Activated CD4-positive, alpha-beta T cell treated with anti-CD3 and anti-CD28 coated beads for 36 hours (primary cell): ENCODE data around the gene CACNA2D2. TPM values are rescaled to one million over a fixed set of nuclear protein-coding genes. Genes with fewer than 3 reads are reported as not detected.
A peak's percentile ranks its signal among the peaks of the same experiment; 100 is the strongest.
"Not testable (repeated sequence)": the region's sequence is repeated elsewhere in the genome, so short reads cannot be mapped to it uniquely, and the experiment has no call there.

Experiments
- ATAC-seq: fragments of 200-7000 bp; cut with Tn5 transposase; one replicate; pipeline ENCODE4 v1.10.0; 2021; ENCODE audit warnings: mild to moderate bottlenecking, moderate library complexity
- CTCF ChIA-PET: fragments of 350-600 bp; sonication (Branson Sonifier 250); formaldehyde crosslinking; loops from one replicate; lab custom pipeline; 2021; ENCODE audit warnings: antibody characterized with exemption; lab: Charles Lee
- POLR2A ChIA-PET: fragments of 350-600 bp; sonication (Branson Sonifier 250); formaldehyde crosslinking; loops from one replicate; lab custom pipeline; 2021; ENCODE audit warnings: antibody characterized with exemption, inconsistent platforms; lab: Charles Lee
- DNase-seq: peaks from one replicate; pipeline ENCODE4 v3.0.0-alpha.2; 2020
- H3K27ac Mint-ChIP-seq: one replicate; pipeline ENCODE4 v1.8.0; 2021; ENCODE audit warnings: mixed read lengths
- H3K27me3 Mint-ChIP-seq: one replicate; pipeline ENCODE4 v1.8.0; 2021; ENCODE audit warnings: mixed read lengths
- H3K36me3 Mint-ChIP-seq: one replicate; pipeline ENCODE4 v1.8.0; 2021; ENCODE audit warnings: low read depth, mixed read lengths
- H3K4me1 Mint-ChIP-seq: one replicate; pipeline ENCODE4 v1.8.0; 2021; ENCODE audit warnings: mixed read lengths
- H3K4me3 Mint-ChIP-seq: one replicate; pipeline ENCODE4 v1.8.0; 2021; ENCODE audit warnings: mild to moderate bottlenecking, moderate library complexity, mixed read lengths
- H3K9me3 Mint-ChIP-seq: one replicate; pipeline ENCODE4 v1.8.0; 2021; ENCODE audit warnings: low read depth, mixed read lengths
- intact Hi-C, 2 experiments: fragments of 100-400 bp; cut with DNase I in 1 of 2; cut with micrococcal nuclease in 1 of 2; formaldehyde crosslinking; loops; one replicate each; pipeline versions ENCODE4 v1.14.2 to v1.15.1; 2022 to 2024; cut with DNase I, micrococcal nuclease
- total RNA-seq, 2 experiments: library from RNA; stranded (reverse); gene quantifications; one replicate each; pipeline ENCODE4 v1.2.3, GENCODE V29; 2021

Gene CACNA2D2
- total RNA-seq, 2 experiments from 2014 or later, result 1.1 to 1.5 TPM

DNA sequence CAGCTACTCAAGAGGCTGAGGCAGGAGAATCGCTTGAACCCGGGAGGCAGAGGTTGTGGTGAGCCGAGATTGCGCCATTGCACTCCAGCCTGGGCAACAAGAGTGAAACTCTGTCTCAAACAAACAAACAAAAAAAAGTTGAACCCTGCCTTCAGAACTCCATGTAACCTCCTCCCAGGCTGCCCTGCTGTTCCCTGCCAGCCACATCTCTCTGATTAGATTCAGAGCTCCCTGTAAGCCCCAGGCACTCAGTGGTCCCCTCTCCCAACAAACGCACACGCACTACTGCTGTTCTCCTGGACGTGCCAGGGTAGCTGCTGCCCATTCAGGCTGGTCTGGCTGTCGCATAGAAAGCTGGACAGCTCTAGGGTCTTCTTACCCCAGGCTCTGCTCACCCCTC lies 9.5 kb upstream of the CACNA2D2 start:
- H3K9me3 Mint-ChIP-seq, intact Hi-C loops, H3K27me3 Mint-ChIP-seq, H3K36me3 Mint-ChIP-seq, DNase-seq, CTCF ChIA-PET, H3K27ac Mint-ChIP-seq, H3K4me3 Mint-ChIP-seq, ATAC-seq, H3K4me1 Mint-ChIP-seq, POLR2A ChIA-PET: not testable (repeated sequence)

DNA sequence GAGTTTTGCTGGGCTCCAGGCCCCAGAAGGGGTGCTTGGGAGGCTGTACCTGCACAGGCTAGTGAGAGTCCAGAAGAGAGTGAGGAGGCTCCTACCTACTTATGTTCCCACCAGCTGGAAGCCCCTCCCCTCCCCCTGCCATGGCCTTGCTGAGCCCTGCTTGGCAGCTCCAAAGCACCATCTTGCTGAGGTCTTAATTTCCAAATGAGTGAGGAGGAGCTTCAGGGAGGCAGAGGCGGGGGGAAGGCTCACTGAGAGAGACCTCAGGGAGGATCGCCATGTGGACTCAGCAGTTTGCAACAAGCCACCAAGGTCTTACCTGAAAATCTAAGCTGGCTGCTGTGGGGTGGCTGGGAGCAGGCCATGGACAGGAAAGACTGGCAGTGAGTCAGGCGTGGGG lies 8.7 kb upstream of the CACNA2D2 start:
- Mint-ChIP-seq H3K36me3 (no peaks in the 10 kb centered on the region), H3K9me3 (no peaks in the 10 kb centered on the region), H3K4me1 (peaks cover 4% of the 10 kb centered on the region), H3K27me3 (no peaks in the 10 kb centered on the region), H3K4me3 (no peak overlapping the region), H3K27ac (no peak overlapping the region)
- CTCF ChIA-PET, result interaction anchor here (1.0 kb wide), 1 partner anchor 9 kb away, joined by 3 read pairs; the partner anchor contains the start of gene CACNA2D2
- POLR2A ChIA-PET, result no interaction called here
- ATAC-seq (no peak), DNase-seq (no peak)
- intact Hi-C loops, result no loop called here

DNA sequence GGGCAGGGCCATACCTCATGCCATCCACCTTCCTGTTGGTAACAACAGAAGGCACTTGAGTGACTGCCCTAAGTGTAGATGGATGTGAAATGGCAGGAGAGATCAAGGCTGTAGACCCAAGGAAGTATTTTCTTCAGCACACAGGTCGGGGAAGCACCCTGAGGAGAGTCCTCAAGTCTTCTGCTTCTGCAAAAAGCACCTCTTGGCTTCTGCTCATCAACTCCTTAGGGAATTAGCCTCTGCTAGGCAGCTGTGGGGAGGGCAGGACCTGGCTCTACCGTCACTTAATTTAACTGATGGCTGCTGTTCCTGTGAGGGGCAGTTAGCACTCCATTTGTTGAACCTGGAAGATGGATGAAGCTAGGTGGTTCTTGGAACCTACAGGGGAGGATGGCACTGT lies 6.9 kb upstream of the CACNA2D2 start:
- intact Hi-C loops, result no loop called here
- CTCF ChIA-PET, result interaction anchor here (0.6 to 0.9 kb wide), 2 partner anchors 32 to 46 kb away, joined by 3 to 4 read pairs; no protein-coding TSS in a partner anchor
- Mint-ChIP-seq H3K4me1 (no peaks in the 10 kb centered on the region), H3K9me3 (no peaks in the 10 kb centered on the region), H3K27me3 (no peaks in the 10 kb centered on the region), H3K36me3 (no peaks in the 10 kb centered on the region), H3K4me3 (no peak overlapping the region), H3K27ac (no peak overlapping the region)
- ATAC-seq (no peak), DNase-seq (no peak)
- POLR2A ChIA-PET, result no interaction called here

DNA sequence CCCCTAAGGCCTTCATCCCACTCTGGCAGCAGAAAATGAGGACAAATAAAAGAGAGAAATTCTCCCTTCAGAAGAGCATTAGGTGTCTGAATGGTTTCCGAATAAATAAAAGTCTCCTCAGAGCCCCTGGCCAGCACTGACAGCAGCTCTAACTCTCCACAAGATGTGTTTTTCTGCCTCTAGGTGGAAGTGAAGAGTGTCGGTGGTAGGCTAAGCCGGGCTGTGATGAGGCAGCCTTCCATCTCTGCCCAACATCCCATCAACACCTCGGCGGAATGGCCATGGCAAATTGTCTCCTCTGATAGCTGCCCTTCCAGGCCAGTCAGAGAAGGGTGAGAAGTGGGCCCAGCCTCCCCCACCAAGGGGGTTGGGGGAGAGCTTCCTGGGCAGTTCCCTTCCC lies 6.3 kb upstream of the CACNA2D2 start:
- no peak for ATAC-seq
- POLR2A ChIA-PET, result no interaction called here
- Mint-ChIP-seq H3K4me1 (no peaks in the 10 kb centered on the region), H3K27ac (no peak overlapping the region), H3K36me3 (no peaks in the 10 kb centered on the region), H3K4me3 (no peak overlapping the region), H3K9me3 (no peaks in the 10 kb centered on the region), H3K27me3 (no peaks in the 10 kb centered on the region)
- no peak for DNase-seq
- CTCF ChIA-PET, result interaction anchor here (0.6 kb wide), 1 partner anchor 33 kb away, joined by 3 read pairs; no protein-coding TSS in a partner anchor
- intact Hi-C loops, result no loop called here

DNA sequence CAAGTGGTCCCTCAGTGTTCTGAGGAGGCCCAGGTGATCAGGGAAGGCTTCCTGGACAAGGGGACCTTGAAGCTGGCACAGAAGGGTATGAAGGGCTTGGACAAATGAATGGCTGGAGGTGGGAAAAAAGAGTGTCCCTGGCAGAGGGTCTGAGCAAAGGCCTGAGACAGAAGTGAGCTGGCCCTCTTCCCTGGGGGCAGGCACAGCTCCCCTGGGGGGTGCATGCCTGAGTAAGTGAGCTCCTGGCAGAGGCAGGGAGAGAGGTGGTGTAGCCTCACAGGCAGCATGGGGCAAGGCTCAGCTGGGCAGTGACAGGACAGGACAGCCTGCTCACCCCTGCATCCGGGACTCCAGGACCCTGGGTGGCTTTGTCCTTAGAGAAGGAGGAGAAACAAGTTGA lies 5.4 kb upstream of the CACNA2D2 start:
- Mint-ChIP-seq H3K27ac (no peak overlapping the region), H3K4me1 (no peaks in the 10 kb centered on the region), H3K36me3 (no peaks in the 10 kb centered on the region), H3K4me3 (no peak overlapping the region), H3K9me3 (no peaks in the 10 kb centered on the region), H3K27me3 (no peaks in the 10 kb centered on the region)
- DNase-seq (no peak), ATAC-seq (no peak)
- POLR2A ChIA-PET, result interaction anchor here (0.6 kb wide), 1 partner anchor 160 kb away, joined by 3 read pairs; no protein-coding TSS in a partner anchor
- intact Hi-C loops, result no loop called here
- CTCF ChIA-PET, result interaction anchor here (0.8 to 1.0 kb wide), 2 partner anchors 34 to 45 kb away, joined by 4 to 5 read pairs; no protein-coding TSS in a partner anchor

DNA sequence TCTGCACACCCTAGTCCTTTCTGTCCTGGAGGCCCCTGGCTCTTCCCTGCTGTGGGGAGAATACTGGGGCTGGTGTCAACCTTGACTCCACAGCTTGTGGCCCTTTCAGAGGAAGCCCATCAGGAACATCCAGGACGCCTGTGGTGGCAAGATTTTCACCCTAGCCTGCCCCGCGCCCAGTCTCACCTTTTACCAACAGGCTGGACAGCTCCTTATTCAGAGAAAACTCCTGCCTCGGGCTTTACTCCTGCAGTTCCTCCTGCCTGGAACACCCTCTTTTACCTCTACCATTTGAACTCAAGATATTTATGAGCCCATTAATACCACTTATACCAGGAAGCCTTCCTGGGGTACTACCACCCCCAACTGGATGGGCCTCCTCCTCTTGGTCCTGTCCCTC lies 2.7 kb upstream of the CACNA2D2 start:
- no peak overlapping the region for H3K27ac Mint-ChIP-seq
- H3K36me3 Mint-ChIP-seq, result no peaks in the 10 kb centered on the region
- H3K4me3 Mint-ChIP-seq, result no peak overlapping the region
- no peak for ATAC-seq
- ChIA-PET CTCF (no interaction called here), POLR2A (no interaction called here)
- no peaks in the 10 kb centered on the region for H3K9me3 Mint-ChIP-seq
- no peaks in the 10 kb centered on the region for H3K4me1 Mint-ChIP-seq
- peaks cover 12% of the 10 kb centered on the region for H3K27me3 Mint-ChIP-seq
- intact Hi-C loops, result no loop called here
- DNase-seq, result no peak

DNA sequence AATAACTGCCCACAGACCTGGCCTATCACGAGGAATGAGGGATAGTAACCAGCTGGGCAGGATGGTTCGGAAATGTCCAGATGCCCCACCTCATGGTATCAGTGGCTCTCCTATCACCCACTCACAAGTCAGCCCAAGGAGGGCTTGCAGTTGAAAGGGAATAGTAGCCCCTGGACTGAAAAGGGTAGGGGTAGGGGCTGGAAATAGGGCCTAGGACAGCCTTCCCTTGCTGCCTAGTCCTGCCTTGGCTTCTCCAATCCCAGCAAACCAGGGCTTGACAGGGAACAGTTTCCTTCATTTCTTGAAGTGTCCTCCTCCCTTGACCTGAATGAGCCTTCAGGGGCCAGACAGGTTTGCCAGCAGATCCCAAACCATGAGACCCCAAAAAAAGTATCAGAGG lies 1.2 kb upstream of the CACNA2D2 start:
- ChIA-PET POLR2A (no interaction called here), CTCF (no interaction called here)
- H3K36me3 Mint-ChIP-seq, result no peaks in the 10 kb centered on the region

DNA sequence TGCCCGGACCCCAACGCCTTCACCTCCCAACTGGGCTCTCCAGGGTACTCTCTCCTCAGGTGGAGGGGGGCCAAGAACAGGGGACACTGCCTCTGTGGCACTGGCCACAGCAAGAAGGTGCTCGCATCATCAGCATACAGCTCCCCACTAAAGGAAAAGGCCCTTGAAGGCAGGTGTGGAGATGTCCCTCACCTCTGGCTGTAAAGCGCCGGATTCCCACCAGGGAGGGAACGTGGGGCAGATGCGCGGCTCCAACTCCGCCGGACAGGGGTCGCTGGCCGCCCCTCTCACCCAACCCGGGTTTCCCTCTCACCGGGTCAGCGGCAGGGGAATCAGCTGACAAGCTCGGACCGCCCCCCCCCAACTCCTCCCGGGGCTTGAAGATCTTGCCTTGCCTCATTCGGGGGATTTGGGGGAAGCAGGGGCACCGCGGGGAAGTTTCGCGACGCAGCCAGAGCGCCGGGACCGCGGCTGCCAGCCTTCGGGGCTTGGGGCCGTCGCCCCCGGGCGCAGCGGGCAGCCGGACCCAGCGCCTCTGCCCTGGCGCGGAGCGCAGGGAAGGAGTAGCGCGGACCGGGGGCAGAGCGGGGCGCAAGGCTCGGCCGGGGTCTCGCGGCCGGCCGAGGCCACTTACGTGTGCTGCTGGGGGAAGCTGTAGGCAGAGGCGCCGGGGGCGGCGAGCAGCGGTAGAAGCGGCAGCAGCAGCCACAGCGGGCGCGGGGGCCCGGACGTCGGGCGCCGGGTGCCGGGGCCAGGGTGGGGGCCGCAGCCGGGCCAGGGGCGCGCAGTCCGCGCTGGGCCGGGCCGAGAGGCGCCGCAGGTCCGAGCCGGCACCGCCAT lies 630 bp downstream of the CACNA2D2 start:
- Mint-ChIP-seq H3K4me1 (no peaks in the 10 kb centered on the region), H3K27me3 (peaks cover 14% of the 10 kb centered on the region), H3K4me3 (peak overlapping the region; percentile 48), H3K36me3 (no peaks in the 10 kb centered on the region), H3K27ac (no peak overlapping the region), H3K9me3 (no peaks in the 10 kb centered on the region)
- ATAC-seq (peak; percentile 30), DNase-seq (peak; percentile 30)
- ChIA-PET CTCF (interaction anchor here (0.6 to 1.5 kb wide), 4 partner anchors 9 to 858 kb away, joined by 3 to 5 read pairs (median 3); no protein-coding TSS in a partner anchor), POLR2A (interaction anchor here (0.6 to 0.7 kb wide), 2 partner anchors 203 to 882 kb away, joined by 3 read pairs; partner anchors contain the start of gene MANF)
- intact Hi-C loops, result no loop called here

More for the DNA sequence above, 1.2 kb upstream of the CACNA2D2 start:
- ATAC-seq, result no peak
- intact Hi-C loops, result no loop called here
- Mint-ChIP-seq H3K4me3 (no peak overlapping the region), H3K27ac (no peak overlapping the region), H3K4me1 (no peaks in the 10 kb centered on the region), H3K9me3 (no peaks in the 10 kb centered on the region), H3K27me3 (peaks cover 14% of the 10 kb centered on the region)
- DNase-seq, result no peak

DNA sequence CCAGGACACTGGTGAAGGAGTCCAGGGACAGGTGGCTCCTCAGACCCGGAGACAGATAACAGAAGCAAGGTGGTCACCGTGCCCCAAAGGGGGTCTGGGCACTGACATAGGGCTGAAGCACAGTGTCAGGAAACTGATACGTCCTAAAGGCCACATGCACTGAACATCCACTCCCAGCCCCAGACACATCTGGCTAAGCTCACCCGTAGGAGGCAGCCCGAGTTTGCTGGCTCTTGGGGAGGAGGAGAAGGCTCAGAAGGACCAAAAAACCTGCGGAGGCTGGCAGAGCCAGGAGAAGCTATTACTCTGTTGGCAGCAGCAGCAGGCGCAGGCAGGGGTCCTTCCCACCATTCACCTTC lies 1.2 kb downstream of the CACNA2D2 start:
- POLR2A ChIA-PET, result no interaction called here
- intact Hi-C loops, result no loop called here
- ATAC-seq (no peak), DNase-seq (no peak)
- H3K9me3 Mint-ChIP-seq, result no peaks in the 10 kb centered on the region
- CTCF ChIA-PET, result interaction anchor here (0.7 to 1.5 kb wide), 3 partner anchors 10 to 858 kb away, joined by 3 to 5 read pairs (median 3); no protein-coding TSS in a partner anchor
- H3K27ac Mint-ChIP-seq, result no peak overlapping the region
- peaks cover 14% of the 10 kb centered on the region for H3K27me3 Mint-ChIP-seq
- no peaks in the 10 kb centered on the region for H3K4me1 Mint-ChIP-seq
- H3K36me3 Mint-ChIP-seq, result no peaks in the 10 kb centered on the region
- H3K4me3 Mint-ChIP-seq, result no peak overlapping the region

DNA sequence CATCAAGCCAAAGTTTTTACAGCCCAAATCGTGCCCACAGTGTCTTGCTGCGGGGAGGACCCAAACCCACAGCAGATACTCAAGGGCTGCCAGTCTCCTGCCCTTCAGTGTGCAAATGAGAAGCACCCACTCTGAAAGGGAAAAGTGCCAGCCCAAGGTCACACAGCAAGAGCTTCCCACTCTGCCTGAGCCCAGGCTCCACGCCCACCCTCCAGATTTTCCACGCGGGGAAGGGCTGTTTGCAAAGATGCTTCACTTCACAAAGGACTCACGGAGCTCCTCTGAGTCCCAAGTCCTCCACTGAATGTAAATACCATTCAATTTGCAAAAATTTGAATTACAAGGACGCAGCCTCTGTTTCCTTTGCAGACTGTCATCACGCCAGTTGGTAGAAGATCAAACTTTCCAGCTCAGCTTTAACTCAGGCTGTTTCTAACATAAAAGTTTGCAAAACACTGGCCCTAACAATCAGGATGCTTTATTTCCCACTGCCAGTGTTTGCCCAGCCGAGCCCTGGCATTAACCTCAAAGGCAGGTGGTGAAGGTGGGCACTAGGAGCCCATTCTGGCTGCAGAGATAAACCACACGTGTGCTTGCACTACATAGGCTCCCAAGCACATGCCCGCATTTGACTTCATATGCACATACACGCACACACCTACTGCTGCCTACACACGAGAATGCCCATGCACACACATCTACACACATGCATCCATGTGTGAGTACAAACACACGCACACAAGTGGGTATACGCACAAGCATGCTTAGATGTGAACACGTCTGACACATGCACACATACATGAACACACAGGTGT lies 7.6 kb downstream of the CACNA2D2 start:
- H3K4me1 Mint-ChIP-seq, result peaks cover 13% of the 10 kb centered on the region
- ChIA-PET POLR2A (no interaction called here), CTCF (interaction anchor here (0.6 kb wide), 1 partner anchor 109 kb away, joined by 4 read pairs; no protein-coding TSS in a partner anchor)
- no peaks in the 10 kb centered on the region for H3K36me3 Mint-ChIP-seq
- intact Hi-C loops, result no loop called here
- H3K4me3 Mint-ChIP-seq, result no peak overlapping the region
- DNase-seq, result no peak
- no peaks in the 10 kb centered on the region for H3K27me3 Mint-ChIP-seq
- no peak for ATAC-seq
- H3K27ac Mint-ChIP-seq, result no peak overlapping the region
- H3K9me3 Mint-ChIP-seq, result no peaks in the 10 kb centered on the region

DNA sequence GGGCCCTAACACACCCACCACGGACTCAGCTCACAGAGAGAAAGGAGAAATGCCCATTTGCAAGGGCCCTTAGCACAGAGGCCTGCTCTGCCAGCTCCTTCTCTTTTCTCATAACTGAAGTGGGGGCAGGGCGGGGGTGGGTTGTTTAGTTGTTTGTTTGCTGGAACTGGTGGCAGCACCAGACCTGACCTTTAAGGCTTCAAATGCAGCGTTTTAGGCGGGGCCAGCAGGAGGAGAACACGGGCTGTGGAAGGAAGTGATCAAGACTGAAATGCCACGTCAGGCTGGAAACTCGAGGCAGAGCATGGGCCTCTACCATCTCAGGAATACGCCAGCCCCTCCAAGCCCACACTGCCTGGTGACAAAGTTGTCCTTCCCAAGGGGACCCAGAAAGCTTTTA lies 9.3 kb downstream of the CACNA2D2 start:
- Mint-ChIP-seq H3K4me3 (no peak overlapping the region), H3K27me3 (no peaks in the 10 kb centered on the region), H3K36me3 (no peaks in the 10 kb centered on the region), H3K27ac (no peak overlapping the region), H3K4me1 (peaks cover 13% of the 10 kb centered on the region), H3K9me3 (no peaks in the 10 kb centered on the region)
- intact Hi-C loops, result no loop called here
- DNase-seq (peak; percentile 41), ATAC-seq (peak; percentile 39)
- CTCF ChIA-PET, result interaction anchor here (0.8 kb wide), 1 partner anchor 42 kb away, joined by 4 read pairs; no protein-coding TSS in a partner anchor
- POLR2A ChIA-PET, result no interaction called here
